ENCODE data around the gene FANCL.
A peak's percentile ranks its signal among the peaks of the same experiment; 100 is the strongest.
"Not testable (repeated sequence)": the region's sequence is repeated elsewhere in the genome, so short reads cannot be mapped to it uniquely, and the experiment has no call there.

Gene FANCL

GRCh38 chr2:58240670-58241545 lies at the start of gene FANCL:
TSS of gene FANCL (minus strand) at chr2:58241325. CDS start at chr2:58241313, 12 bp downstream.
- peak; percentile 89 for DNase-seq

- no peak for DNase-seq
Observed at GRCh38 chr2:58289029-58289428, 47.9 kb upstream of the FANCL start.

GRCh38 chr2:58283931-58284330 lies 42.8 kb upstream of the FANCL start:
- DNase-seq: no peak

GRCh38 chr2:58275144-58275543 lies 34.0 kb upstream of the FANCL start:
- DNase-seq: not testable (repeated sequence)

- DNase-seq: no peak
Observed at GRCh38 chr2:58271826-58272225, 30.7 kb upstream of the FANCL start.

- no peak for DNase-seq
Observed at GRCh38 chr2:58268685-58269084, 27.6 kb upstream of the FANCL start.

- DNase-seq: no peak
Observed at GRCh38 chr2:58266211-58266610, 25.1 kb upstream of the FANCL start.

- DNase-seq: no peak
Observed at GRCh38 chr2:58261209-58261608, 20.1 kb upstream of the FANCL start.

GRCh38 chr2:58258456-58258855 lies 17.3 kb upstream of the FANCL start:
- DNase-seq: peak; percentile 31

- not testable (repeated sequence) for DNase-seq
Observed at GRCh38 chr2:58251331-58252201, 10.4 kb upstream of the FANCL start.

- DNase-seq: no peak
Observed at GRCh38 chr2:58241546-58241864, 380 bp upstream of the FANCL start.

GRCh38 chr2:58239243-58239925 lies 1.7 kb downstream of the FANCL start:
- DNase-seq: no peak

GRCh38 chr2:58237741-58238140 lies 3.4 kb downstream of the FANCL start:
- no peak for DNase-seq

GRCh38 chr2:58235984-58236383 lies 5.1 kb downstream of the FANCL start:
- no peak for DNase-seq

- DNase-seq: no peak
Observed at GRCh38 chr2:58235170-58235569, 6.0 kb downstream of the FANCL start.

- no peak for DNase-seq
Observed at GRCh38 chr2:58228299-58228698, 12.8 kb downstream of the FANCL start.

GRCh38 chr2:58227171-58227917 lies 13.8 kb downstream of the FANCL start:
- DNase-seq: no peak

GRCh38 chr2:58221909-58222308 lies 19.2 kb downstream of the FANCL start:
- DNase-seq: no peak

GRCh38 chr2:58215429-58215828 lies 25.7 kb downstream of the FANCL start:
- DNase-seq: no peak

GRCh38 chr2:58210951-58211568 lies 30.1 kb downstream of the FANCL start:
- not testable (repeated sequence) for DNase-seq

GRCh38 chr2:58207189-58207588 lies 33.9 kb downstream of the FANCL start:
- DNase-seq: no peak

- no peak for DNase-seq
Observed at GRCh38 chr2:58206785-58207184, 34.3 kb downstream of the FANCL start.
